ENCODE data around the gene MYO7A. TPM values are rescaled to one million over a fixed set of nuclear protein-coding genes. Genes with fewer than 3 reads are reported as not detected.

Gene MYO7A
- total RNA-seq, 1 donor from 2014 or later: 0.16 TPM

GRCh38 chr11:77181226-77181625, 53.2 kb downstream of the MYO7A start:
- DNase-seq (ENCODE audit: low read depth) (no peak), FAIRE-seq (no peak)
- Mint-ChIP-seq H3K9me3 (ENCODE audit: unreplicated experiment) (peaks cover 5% of the 10 kb centered on the region), H3K27me3 (ENCODE audit: low read depth, unreplicated experiment) (peaks cover 36% of the 10 kb centered on the region), H3K4me1 (ENCODE audit: low read depth, unreplicated experiment) (no peaks in the 10 kb centered on the region), H3K36me3 (ENCODE audit: low read depth, unreplicated experiment) (peaks cover 1% of the 10 kb centered on the region), H3K4me3 (ENCODE audit: unreplicated experiment) (no peak overlapping the region), H3K27ac (ENCODE audit: unreplicated experiment) (no peak overlapping the region)
- Histone ChIP-seq H3K9ac (ENCODE audit: low read length) (no peak overlapping the region), H3K79me2 (ENCODE audit: insufficient read depth, low read length) (no peaks in the 10 kb centered on the region), H4K20me1 (ENCODE audit: insufficient read depth, low read length) (no peaks in the 10 kb centered on the region), H3K4me1 (ENCODE audit: insufficient read depth, low read length) (no peaks in the 10 kb centered on the region), H3K27me3 (ENCODE audit: insufficient read depth, low read length) (no peaks in the 10 kb centered on the region), H2AFZ (ENCODE audit: low read depth, low read length) (no peak overlapping the region), H3K4me3 (ENCODE audit: insufficient read depth, low read depth, low read length) (no peak overlapping the region), H3K9me3 (ENCODE audit: insufficient read depth, low read depth, low read length) (no peaks in the 10 kb centered on the region), H3K27ac (ENCODE audit: low read depth, low read length) (no peak overlapping the region), H3K36me3 (ENCODE audit: insufficient read depth, low read length) (no peaks in the 10 kb centered on the region), H3K4me2 (ENCODE audit: low read length) (no peak overlapping the region)
- no peak for TF ChIP-seq CTCF (IDR thresholded peaks at IDR 0.05; ENCODE audit: insufficient read depth, low read depth, low read length)

GRCh38 chr11:77181799-77182541, 53.9 kb downstream of the MYO7A start:
- H3K4me2 ChIP-seq (ENCODE audit: low read length): no peak overlapping the region
- no peaks in the 10 kb centered on the region for H3K9me3 ChIP-seq (ENCODE audit: insufficient read depth, low read depth, low read length)
- no peak overlapping the region for H3K27ac ChIP-seq (ENCODE audit: low read depth, low read length)
- Mint-ChIP-seq H3K36me3 (ENCODE audit: low read depth, unreplicated experiment) (no peaks in the 10 kb centered on the region), H3K9me3 (ENCODE audit: unreplicated experiment) (peaks cover 5% of the 10 kb centered on the region), H3K4me3 (ENCODE audit: unreplicated experiment) (no peak overlapping the region), H3K27ac (ENCODE audit: unreplicated experiment) (no peak overlapping the region), H3K27me3 (ENCODE audit: low read depth, unreplicated experiment) (peaks cover 36% of the 10 kb centered on the region), H3K4me1 (ENCODE audit: low read depth, unreplicated experiment) (no peaks in the 10 kb centered on the region)
- no peaks in the 10 kb centered on the region for H3K79me2 ChIP-seq (ENCODE audit: insufficient read depth, low read length)
- no peaks in the 10 kb centered on the region for H3K4me1 ChIP-seq (ENCODE audit: insufficient read depth, low read length)
- no peaks in the 10 kb centered on the region for H3K27me3 ChIP-seq (ENCODE audit: insufficient read depth, low read length)
- H2AFZ ChIP-seq (ENCODE audit: low read depth, low read length): no peak overlapping the region
- TF ChIP-seq CTCF (IDR thresholded peaks at IDR 0.05; ENCODE audit: insufficient read depth, low read depth, low read length) (no peak), EZH2 (IDR thresholded peaks at IDR 0.05; ENCODE audit: insufficient read depth, low read length) (no peak)
- DNase-seq (ENCODE audit: low read depth) (no peak), FAIRE-seq (no peak)
- H3K36me3 ChIP-seq (ENCODE audit: insufficient read depth, low read length): no peaks in the 10 kb centered on the region
- no peak overlapping the region for H3K4me3 ChIP-seq (ENCODE audit: insufficient read depth, low read depth, low read length)
- no peak overlapping the region for H3K9ac ChIP-seq (ENCODE audit: low read length)
- H4K20me1 ChIP-seq (ENCODE audit: insufficient read depth, low read length): no peaks in the 10 kb centered on the region
